Astrocyte (in vitro differentiated cells and primary cell): ENCODE measurements around the gene RAF1.

Experiments used
- EZH2 ChIP-seq: IDR thresholded peaks from 2 replicates; pipeline ENCODE4 v1.6.1; 2012; ENCODE audit warnings: mild to moderate bottlenecking, low read length, inconsistent platforms; ENCODE audit not compliant: insufficient read depth
- TF ChIP-seq, protein P1 (sequence below): IDR thresholded peaks from 2 replicates; pipeline ENCODE4 v1.5.1; 2011; ENCODE audit warnings: low read depth, mild to moderate bottlenecking, inconsistent platforms, low read length, moderate library complexity; ENCODE audit not compliant: insufficient read depth

- TF ChIP-seq, protein P1, sequence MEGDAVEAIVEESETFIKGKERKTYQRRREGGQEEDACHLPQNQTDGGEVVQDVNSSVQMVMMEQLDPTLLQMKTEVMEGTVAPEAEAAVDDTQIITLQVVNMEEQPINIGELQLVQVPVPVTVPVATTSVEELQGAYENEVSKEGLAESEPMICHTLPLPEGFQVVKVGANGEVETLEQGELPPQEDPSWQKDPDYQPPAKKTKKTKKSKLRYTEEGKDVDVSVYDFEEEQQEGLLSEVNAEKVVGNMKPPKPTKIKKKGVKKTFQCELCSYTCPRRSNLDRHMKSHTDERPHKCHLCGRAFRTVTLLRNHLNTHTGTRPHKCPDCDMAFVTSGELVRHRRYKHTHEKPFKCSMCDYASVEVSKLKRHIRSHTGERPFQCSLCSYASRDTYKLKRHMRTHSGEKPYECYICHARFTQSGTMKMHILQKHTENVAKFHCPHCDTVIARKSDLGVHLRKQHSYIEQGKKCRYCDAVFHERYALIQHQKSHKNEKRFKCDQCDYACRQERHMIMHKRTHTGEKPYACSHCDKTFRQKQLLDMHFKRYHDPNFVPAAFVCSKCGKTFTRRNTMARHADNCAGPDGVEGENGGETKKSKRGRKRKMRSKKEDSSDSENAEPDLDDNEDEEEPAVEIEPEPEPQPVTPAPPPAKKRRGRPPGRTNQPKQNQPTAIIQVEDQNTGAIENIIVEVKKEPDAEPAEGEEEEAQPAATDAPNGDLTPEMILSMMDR: no peak
- no peak for TF ChIP-seq EZH2
Observed at GRCh38 chr3:12603969-12604368, 59.9 kb downstream of the RAF1 start.
